ENCODE results near the gene LRRC8E.

Gene LRRC8E

GRCh38 chr19:7863971-7864689 lies 24.2 kb upstream of the LRRC8E start:
- in situ Hi-C loops (cut with HindIII; ENCODE audit: low sequenced_read_pairs) = no loop called here
- H3K4me3 ChIP-seq (ENCODE audit: low read depth, low read length) = no peak overlapping the region
- DNase-seq (ENCODE audit: low read depth) = no peak
- no peak for TF ChIP-seq CTCF (IDR thresholded peaks at IDR 0.05; ENCODE audit: low read depth, low read length, missing control alignments)

- no peak for DNase-seq (ENCODE audit: low read depth)
- no peak for TF ChIP-seq CTCF (IDR thresholded peaks at IDR 0.05; ENCODE audit: low read depth, low read length, missing control alignments)
- in situ Hi-C loops (cut with HindIII; ENCODE audit: low sequenced_read_pairs) = no loop called here
- H3K4me3 ChIP-seq (ENCODE audit: low read depth, low read length) = no peak overlapping the region
Observed at GRCh38 chr19:7864690-7865074, 23.6 kb upstream of the LRRC8E start.

GRCh38 chr19:7865262-7865911 lies 22.9 kb upstream of the LRRC8E start:
- H3K4me3 ChIP-seq (ENCODE audit: low read depth, low read length) = no peak overlapping the region
- no peak for TF ChIP-seq CTCF (IDR thresholded peaks at IDR 0.05; ENCODE audit: low read depth, low read length, missing control alignments)
- in situ Hi-C loops (cut with HindIII; ENCODE audit: low sequenced_read_pairs) = no loop called here
- DNase-seq (ENCODE audit: low read depth) = no peak

- no peak overlapping the region for H3K4me3 ChIP-seq (ENCODE audit: low read depth, low read length)
- DNase-seq (ENCODE audit: low read depth) = no peak
- no peak for TF ChIP-seq CTCF (IDR thresholded peaks at IDR 0.05; ENCODE audit: low read depth, low read length, missing control alignments)
- in situ Hi-C loops (cut with HindIII; ENCODE audit: low sequenced_read_pairs) = no loop called here
Observed at GRCh38 chr19:7866399-7867091, 21.8 kb upstream of the LRRC8E start.

GRCh38 chr19:7867092-7867844 lies 21.0 kb upstream of the LRRC8E start:
- in situ Hi-C loops (cut with HindIII; ENCODE audit: low sequenced_read_pairs) = no loop called here
- no peak overlapping the region for H3K4me3 ChIP-seq (ENCODE audit: low read depth, low read length)
- DNase-seq (ENCODE audit: low read depth) = no peak
- TF ChIP-seq CTCF (IDR thresholded peaks at IDR 0.05; ENCODE audit: low read depth, low read length, missing control alignments) = no peak

GRCh38 chr19:7868326-7868670 lies 20.0 kb upstream of the LRRC8E start:
- no peak for TF ChIP-seq CTCF (IDR thresholded peaks at IDR 0.05; ENCODE audit: low read depth, low read length, missing control alignments)
- H3K4me3 ChIP-seq (ENCODE audit: low read depth, low read length) = no peak overlapping the region
- in situ Hi-C loops (cut with HindIII; ENCODE audit: low sequenced_read_pairs) = no loop called here
- no peak for DNase-seq (ENCODE audit: low read depth)

All from astrocyte of the cerebellum (primary cell).